HG03432 (cell line): ENCODE data around the gene CLK3.
"Not testable (repeated sequence)": the region's sequence is repeated elsewhere in the genome, so short reads cannot be mapped to it uniquely, and the experiment has no call there.

ENCODE experiments used
- ATAC-seq: cut with Tn5 transposase; IDR thresholded peaks from one replicate; pipeline ENCODE4 v1.9.1; 2021; ENCODE audit warnings: mild to moderate bottlenecking, moderate library complexity; ENCODE audit not compliant: unreplicated experiment

The CLK3 gene

DNA sequence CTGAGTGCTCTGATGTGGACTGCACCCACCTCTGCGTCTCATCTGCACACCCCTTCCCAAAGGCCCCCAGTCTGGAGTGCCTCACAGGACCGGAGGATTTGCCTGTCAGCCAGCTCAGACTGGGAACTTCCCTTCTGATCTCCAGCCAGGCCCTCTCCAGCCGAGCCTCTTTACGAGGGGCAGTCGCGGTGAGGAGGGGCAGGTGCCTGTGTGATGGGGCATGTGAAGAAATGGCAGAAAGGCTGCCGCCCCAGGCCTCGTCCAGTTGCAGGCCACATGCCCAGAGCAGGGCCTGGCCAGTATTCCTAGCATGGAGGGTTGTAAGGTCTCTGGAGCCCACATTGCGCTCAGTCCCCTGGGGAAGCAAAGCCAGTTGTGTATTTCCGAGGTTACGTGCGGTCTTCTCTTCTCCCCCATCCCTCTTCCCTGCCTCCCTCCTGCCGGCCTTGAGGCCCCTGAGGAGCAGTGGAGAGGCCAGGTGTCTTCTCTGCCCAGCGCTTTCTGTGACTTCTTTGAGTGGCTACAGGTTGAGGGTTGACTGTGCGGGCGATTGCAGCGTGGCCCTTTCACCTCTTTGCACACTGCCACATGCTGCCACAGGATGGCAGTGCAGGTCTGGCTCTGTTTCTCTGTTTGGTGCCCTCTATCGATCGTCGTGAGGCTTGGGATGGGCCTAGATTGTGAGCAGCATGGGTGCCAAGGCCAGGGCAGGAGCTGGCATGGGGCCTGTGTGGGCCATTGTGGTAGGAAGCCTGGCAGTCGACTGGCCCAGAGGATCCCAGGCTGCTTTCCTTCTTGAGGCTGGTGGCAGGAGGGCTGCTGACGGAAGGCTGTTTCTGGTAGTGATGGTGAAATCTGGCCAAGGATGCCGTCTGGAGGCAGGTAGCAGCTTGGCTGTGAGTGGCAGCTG lies 5.3 kb downstream of the CLK3 start:
- ATAC-seq, result no peak

DNA sequence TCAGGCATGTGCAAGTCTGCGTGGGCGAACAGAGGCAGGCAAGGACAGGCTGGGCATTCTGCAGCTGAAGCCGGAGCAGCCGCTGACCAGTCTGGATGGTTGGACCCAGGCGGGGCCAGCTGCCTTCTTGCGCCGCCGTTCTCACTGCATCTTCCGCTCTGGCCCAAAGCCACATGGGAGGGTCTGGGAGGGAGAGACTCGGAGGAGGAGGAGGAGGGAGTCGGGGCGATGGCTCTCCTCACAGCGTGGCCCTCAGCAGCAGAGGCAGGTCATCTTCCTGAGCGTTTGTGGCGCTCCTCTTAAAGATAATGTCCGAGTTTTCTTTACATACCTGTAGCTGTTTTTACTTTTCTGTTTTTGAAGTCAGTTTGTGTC lies 5.9 kb downstream of the CLK3 start:
- no peak for ATAC-seq

DNA sequence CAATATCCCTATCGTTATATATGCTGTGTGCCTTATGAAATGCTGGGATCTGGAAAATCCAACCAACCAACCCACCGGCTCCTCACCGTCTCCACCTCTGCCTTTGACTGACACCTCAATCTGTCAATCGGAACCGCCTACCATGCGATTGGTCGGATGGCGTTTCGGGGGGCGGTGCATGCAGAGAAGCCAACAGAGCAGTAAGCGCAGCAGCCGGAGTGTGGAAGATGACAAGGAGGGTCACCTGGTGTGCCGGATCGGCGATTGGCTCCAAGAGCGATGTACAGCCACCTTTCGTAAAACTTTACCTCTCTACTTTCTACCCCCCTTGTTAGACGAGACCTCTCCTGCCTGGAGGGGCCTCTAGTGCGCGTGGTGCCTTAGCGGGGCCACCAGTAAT lies 6.3 kb downstream of the CLK3 start:
- ATAC-seq, result no peak

DNA sequence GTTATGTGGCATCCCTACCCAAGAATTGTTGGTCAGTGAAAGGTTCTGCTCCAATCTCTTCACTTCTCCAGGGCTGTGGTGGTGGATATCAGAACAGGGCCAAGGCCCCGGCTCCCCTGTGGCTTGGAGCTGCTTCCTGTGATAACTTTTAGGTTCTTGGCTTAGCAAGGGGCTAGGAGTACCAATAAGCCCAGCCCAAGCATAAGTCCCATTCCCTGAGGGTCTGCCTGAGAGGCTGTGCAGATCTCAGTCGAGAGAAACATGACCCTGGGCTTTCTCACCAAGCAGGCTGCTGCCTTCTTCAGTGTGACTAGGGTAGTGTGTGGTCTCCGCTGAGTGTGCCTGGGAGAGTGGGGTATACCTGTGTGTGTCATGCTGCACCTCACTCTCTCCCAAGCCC lies 7.1 kb downstream of the CLK3 start:
- ATAC-seq, result no peak

DNA sequence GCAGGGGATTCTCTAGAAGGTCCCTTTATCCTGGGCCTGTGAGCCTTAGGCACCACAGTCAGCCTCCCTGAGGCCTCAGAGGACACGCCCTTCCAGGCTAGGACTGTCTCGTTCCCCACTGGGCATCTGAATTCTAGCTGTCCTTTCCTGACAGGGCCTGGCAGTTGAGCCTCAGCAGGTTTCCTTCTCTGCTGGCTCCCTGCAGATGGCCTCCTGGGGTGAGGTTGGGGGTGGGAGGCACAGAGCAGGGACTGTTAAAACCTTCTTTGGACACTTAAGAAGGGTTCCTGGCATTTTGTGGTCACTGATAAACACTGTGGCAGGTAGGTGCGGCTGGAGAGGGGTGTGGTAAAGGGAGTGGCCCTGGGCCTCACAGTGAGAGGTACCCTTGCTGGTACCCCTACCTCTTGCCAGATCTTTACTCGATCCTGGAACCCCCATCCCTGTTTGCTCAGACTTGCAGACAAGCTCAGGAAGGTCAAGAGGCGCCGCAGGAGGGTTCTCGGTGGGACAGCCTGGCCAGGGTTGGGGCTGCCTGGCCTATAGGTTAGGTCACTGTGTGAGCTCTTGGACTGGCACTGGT lies 8.5 kb downstream of the CLK3 start:
- no peak for ATAC-seq

DNA sequence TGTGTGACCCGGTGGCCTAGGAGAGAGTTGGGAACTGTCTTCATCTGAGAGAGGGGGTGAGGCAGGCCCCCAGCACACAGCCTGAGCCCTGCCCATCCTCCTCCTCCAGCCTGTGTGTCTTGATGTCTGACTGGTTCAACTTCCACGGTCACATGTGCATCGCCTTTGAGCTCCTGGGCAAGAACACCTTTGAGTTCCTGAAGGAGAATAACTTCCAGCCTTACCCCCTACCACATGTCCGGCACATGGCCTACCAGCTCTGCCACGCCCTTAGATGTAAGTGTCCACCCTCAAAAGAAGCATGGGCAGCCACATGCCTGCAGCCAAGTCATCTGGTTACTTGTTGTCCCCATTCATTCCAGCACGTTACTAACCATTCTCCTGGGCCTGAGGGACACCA lies 10.1 kb downstream of the CLK3 start:
- ATAC-seq, result no peak

DNA sequence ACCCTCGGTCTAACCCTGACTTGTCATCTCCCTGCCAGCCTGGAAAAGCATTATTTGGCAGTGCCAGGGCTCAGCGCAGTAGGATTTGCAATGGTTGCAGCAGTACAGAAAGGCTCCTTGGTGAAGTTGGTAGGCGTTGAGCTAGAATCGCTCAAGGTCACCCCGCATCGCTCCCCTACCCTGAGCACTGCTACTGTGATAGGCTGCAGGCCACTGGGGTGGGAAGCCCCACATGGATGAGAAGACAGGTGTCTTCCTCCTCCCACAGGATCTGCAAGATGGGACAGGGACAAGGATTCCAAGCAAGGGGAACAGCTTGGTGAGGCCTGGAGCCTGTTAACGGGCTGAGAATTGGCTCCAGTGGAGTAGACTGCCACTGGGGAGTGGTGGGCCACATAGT lies 10.7 kb downstream of the CLK3 start:
- no peak for ATAC-seq

DNA sequence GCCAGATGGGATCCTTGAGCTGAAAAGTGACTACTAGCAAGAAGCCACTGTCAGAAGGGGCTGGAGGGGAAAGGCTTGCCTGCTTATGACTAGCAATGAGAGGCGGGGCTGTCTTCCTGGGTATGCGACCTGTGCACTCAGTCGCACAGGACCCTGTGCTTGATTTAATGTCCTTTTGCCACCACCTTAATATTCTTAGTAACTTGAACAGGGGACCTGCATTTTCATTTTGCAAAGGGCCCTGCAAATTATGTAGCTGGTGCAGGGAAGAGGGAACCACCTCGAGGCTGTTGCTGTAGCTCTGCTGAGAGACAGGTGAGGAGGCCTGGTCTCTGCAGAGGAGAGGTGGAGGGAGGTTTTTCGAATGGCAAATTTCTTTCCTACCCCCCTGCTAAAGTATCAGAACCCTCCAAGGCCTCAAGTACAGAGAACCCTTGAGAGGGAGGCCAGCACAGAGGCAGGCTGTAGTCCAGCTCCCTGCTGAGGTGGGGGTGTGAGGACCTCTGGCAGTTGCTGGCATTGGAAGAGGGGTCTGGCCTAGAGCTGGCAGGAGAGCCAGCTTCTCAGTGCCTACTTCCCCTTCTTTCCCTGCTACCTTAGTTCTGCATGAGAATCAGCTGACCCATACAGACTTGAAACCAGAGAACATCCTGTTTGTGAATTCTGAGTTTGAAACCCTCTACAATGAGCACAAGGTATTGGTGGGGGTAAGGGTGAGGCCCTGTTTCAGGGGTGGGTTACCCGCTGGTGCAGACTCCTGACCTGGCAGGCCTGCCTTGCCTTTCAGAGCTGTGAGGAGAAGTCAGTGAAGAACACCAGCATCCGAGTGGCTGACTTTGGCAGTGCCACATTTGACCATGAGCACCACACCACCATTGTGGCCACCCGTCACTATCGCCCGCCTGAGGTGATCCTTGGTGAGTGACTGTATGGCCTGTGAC lies 11.4 kb downstream of the CLK3 start:
- ATAC-seq, result peak; percentile 45

DNA sequence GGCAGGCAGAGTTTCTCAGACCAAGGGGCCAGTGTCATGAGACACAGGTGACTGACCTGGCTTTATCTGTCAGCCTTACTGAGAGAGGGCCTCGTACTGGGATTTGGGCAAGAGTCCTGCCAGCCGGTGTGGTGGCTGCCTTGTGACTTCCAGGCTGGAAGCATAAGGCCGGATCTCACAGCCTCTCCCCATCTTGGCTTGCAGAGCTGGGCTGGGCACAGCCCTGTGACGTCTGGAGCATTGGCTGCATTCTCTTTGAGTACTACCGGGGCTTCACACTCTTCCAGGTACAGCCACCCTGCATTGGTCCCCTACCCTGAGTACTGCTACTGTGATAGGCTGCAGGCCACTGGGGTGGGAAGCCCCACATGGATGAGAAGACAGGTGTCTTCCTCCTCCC lies 12.1 kb downstream of the CLK3 start:
- ATAC-seq, result no peak

DNA sequence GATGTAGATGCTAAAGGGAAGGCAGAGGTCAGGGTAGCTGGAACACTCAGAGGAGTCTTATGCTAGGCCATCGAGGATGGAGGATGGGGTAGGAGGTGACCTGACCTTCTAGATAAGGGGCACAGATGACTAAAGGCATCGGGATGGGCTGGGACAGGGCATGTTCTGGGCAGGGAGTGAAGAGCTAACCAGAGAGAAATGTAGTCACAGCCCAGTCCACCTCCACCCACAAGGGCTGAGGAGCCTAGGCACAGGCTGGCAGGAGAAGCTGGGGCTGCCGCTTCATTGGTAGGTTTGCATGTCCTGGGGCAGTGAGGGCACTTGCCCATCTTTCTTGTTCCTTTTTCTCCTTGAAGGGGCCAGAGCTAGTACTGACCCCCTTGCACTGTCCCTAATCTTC lies 12.6 kb downstream of the CLK3 start:
- ATAC-seq, result no peak

DNA sequence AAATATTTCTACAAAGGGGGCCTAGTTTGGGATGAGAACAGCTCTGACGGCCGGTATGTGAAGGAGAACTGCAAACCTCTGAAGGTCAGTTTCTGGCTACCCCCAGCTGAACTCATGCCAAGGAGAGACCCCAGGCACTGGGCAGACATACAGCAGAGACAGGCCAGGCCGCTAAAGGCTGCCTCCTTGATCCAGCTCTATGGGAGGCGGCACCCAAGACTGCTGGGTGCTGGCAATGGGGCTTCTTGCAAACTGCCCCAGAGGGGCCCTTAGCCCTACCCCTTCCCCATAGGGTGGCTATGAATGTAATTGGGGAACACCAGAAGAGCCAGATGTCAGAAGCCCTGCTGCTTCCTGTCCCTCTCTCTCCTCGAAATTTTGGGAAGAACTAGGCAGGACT lies 13.3 kb downstream of the CLK3 start:
- no peak for ATAC-seq

DNA sequence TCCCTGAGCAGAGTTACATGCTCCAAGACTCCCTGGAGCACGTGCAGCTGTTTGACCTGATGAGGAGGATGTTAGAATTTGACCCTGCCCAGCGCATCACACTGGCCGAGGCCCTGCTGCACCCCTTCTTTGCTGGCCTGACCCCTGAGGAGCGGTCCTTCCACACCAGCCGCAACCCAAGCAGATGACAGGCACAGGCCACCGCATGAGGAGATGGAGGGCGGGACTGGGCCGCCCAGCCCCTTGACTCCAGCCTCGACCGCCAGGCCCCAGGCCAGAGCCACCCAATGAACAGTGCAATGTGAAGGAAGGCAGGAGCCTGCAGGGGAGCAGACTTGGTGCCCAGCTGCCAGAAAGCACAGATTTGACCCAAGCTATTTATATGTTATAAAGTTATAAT lies 14.1 kb downstream of the CLK3 start:
- not testable (repeated sequence) for ATAC-seq

DNA sequence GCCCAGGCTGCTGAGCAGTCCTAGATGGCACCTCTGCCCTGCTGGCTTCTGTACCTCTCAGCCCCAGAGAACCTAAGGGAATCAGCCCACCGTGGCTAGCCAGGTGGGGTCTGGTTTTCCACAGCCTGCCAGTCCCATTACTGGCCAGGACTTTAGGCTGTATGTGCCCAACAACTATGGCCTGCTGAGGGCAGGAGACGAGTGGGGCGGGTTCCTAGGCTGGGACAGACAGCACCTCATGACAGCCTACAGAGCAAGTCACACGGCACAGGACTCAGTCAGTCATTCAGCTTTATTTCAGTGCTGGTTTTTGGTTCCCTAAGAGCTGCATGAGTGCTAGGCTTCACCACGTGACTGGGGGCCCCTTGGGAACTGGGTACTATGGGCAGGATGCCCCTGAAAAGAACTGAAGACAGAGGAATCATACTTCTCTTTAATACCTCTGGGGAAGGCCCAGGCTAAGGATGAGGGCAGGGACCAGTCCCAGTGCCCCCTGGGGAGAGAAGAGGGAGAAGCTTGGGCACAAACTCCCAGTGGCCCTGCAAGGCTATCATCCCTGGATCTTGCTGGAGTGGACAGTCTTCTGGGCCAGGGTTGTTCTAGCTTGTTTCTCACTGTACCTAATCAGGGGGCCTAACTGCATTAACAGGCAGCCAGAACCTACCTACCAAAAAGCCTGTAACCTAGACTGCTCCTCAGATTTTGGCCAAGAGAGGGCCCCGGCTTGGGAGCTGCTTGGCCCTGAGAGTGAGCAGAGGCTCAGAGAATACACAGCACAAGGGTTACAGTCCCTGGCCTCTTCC lies 14.8 kb downstream of the CLK3 start:
- ATAC-seq, result no peak

DNA sequence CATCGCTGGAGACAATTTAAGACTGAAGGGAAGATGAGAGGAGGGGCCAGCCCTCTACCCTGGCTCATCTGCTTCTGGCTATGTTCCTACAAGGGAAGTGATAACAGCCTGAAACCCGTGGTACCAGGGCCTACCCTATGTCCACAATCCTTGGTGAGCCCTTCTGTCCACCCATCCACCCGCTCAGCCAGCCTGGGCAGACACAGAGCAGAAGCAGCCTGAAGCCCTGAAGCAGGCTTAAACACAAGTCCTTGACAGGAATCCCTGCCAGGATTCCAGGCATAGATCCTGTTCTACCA lies 15.4 kb downstream of the CLK3 start:
- ATAC-seq, result no peak

DNA sequence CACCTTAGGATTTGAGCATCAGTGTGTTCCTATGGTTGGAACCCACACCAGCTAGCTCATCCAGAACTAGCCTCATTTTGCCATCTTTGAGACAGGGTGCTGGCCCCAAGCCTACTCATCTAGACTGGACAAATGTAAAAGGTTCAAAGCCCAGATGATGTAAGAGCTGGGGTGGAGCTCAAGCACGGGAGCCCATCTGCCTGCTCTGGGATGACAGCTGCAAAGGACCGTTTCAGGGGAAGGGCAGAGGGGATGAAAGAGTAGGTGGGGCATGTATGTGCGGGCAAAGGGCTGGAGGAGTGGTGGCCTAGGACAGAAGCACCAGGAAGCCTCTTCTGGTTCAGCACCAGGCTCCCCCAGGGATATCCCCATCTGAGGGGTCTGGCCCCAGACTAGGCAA lies 15.8 kb downstream of the CLK3 start:
- no peak for ATAC-seq

DNA sequence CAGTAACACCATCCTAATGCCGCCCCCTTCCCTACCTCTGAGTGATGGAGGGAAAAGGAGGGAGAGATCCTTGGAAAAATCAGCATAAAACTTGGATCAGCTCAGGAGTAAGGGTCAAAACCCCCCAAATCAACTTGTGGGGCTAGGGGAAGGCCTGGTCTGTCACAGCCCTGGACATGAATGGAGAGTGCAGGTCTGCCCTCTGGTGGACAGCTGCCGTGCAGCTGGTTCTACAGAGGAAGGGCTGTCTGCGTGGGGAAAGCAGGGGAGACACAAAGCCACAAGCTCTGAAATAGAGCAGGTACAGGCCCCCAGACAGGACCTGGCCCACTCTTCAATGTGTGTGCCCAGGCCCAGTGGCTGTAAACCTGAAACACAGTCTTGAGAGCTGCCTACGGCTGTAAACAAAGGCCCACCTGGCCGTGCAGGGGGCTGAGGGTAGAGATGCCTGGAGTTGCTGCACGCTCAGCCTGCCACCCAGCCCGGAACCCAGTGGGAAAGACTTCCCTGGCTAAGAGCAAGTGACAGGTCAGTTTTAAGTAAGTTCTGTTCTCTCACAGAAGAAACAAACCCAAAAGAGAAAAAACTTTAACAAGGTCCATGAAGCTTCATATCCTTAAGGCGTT lies 16.4 kb downstream of the CLK3 start:
- ATAC-seq, result no peak

DNA sequence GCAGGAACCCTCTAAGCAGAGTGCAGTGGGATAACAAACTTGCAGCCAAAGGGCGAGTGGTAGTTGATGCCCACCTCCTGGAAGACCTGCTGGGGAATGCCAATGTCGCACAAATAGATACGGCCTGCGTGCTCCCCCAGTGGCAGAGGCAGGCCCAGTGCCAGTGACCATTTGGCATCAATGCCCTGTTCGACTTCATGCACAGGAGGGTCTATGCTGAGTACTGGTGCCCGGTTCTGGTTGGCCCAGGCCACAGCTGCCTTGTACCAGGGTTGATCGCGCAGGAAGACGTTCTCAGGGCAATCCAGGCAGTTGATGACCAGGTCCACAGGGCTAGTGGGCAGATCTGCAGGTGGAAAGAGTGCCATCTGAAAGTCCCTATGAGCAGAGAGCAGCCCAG lies 17.0 kb downstream of the CLK3 start:
- ATAC-seq, result no peak

DNA sequence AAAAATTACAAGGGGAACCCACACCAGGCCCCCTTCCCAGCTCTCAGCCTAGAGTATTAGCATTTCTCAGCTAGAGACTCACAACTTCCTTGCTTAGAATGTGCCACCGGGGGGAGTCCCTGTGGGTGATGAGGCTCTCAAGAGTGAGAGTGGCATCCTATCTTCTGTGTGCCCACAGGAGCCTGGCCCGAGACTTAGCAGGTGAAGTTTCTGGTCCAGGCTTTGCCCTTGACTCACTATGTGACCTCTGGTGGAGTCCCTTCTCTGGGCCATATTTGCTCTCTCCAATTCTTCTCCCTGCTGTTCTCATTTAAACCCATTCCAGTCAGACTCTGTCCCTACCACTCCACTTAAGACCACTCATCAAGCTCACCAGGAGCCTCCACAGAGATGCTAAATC lies 18.1 kb downstream of the CLK3 start:
- ATAC-seq, result no peak

DNA sequence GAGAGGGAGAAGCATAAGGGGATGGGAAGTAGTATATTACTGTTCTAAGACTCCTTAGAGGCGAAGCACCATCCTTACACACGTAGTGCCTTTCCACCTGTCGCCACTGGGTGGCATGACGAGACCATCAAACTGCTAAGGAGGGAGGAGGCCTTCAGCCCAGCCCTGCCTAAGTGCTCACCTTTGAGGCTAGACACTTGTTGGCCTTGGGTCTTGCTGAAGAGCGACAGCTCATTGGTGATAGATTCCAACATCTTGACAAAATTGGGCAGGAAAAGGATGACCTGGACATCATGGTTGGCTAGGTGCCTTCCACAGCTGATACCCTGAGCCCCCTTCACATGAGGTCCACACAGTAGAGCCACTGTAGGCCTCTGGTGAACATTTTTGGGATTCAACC lies 19.6 kb downstream of the CLK3 start:
- ATAC-seq, result no peak

DNA sequence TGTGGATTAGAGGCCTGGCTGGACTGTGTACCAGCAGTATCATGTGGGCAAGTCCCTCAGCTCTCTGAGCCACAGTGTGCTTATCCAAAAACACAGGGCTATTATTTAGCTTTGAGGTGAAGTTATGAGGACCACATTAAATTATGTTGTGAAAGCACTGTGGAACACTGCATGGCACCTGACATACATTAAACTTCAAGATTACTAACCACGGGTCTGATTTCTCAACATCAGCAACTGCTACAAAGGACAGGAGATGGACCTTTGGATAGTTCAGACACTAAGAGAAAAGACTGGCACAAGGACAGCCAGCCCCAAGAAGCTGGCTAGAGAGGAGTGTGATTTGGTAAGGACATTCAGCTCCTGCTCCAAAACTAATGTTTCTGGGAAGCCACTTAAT lies 21.3 kb downstream of the CLK3 start:
- ATAC-seq, result no peak

DNA sequence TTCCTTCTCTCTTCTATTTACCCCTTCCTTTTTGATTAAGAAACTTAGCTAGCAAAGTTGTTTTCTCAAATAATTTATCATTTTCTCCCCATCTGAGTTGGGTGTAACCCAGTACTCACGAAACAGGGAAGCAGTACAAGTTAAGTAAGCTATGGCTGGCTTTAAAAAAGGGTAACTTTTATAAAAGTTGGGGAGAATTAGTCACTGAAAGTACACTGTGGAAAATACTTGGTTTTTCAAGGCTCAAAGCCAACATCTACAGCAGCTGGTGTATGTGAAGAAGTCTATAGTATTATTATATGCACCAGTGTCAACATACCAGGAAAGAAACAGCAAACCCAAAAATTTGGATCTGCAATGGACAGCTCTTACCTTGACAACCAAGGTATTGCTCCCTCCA lies 25.5 kb downstream of the CLK3 start:
- no peak for ATAC-seq
